HG02798 (cell line): Measurements from ENCODE around the gene ANKRD44.
"Not testable (repeated sequence)": the region's sequence is repeated elsewhere in the genome, so short reads cannot be mapped to it uniquely, and the experiment has no call there.

ENCODE experiments used
- ATAC-seq: cut with Tn5 transposase; IDR thresholded peaks from one replicate; pipeline ENCODE4 v1.9.1; 2021; ENCODE audit warnings: mild to moderate bottlenecking; ENCODE audit not compliant: unreplicated experiment, poor library complexity

Gene ANKRD44

DNA sequence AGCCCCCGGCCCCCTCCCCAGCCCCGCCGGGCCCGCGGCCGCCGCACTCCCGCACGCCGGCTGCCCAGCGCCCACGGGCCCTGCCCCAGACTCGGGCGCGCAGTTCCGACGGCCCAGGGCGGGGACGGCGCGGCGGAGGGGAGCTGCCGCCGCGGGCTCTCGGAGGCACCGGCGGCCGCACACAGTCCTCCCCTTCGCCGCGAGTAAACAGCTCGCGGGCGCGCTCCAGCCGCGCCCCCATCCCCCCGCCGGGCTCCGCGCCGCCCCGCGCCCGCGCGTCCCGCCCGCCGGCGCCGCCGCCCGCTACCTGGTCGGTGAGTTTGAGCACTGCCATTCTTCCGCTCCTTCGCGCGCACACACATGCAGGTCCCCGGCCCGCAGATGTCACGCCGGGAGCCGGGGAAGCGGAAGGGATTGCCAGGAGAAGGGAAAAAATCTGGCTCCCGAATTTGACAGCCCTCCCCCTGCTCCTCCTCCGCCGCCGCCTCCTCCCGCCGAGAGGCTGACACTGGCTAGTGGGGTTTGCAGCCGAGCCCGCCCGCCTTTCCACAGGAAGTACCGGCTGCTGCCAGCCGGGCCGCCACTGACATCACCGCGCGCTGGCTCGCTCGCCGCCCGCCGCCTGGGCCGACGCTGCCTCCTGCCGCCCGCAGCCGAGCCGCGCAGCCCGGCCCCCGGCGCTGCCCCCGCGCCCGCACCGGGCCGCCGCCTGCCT is at the start of gene ANKRD44:
TSS of gene ANKRD44 (minus strand) at position 510 of the 715 bp plus-strand sequence. CDS start at position 334, 176 bp downstream.
- ATAC-seq = peak; percentile 81

- no peak for ATAC-seq
Observed at GRCh38 chr2:197359859-197360258, 49.3 kb upstream of the ANKRD44 start.

DNA sequence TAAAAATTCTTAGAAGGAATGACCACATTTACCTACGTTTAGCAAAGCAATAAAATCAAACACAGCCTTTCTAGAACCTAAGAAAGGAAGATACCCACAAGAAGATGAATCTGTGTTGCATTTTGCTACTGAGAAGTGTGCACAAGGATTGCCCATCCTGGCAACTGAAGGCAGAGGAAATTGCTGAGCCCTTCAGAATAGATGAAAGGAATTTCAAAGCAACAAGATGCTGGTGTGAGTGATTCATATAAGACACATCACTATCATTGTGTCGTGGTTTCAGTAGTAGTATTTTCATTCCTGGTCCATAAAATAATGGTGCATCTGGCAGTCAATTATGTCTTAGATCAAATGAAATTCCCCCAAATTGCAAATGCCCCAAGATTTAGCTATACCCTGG is 48.4 kb upstream of the ANKRD44 start:
- ATAC-seq = no peak

GRCh38 chr2:197357986-197358385 is 47.4 kb upstream of the ANKRD44 start:
- ATAC-seq = no peak

- no peak for ATAC-seq
Observed at GRCh38 chr2:197356136-197356535, 45.6 kb upstream of the ANKRD44 start.

GRCh38 chr2:197354169-197354558 is 43.6 kb upstream of the ANKRD44 start:
- ATAC-seq = no peak

DNA sequence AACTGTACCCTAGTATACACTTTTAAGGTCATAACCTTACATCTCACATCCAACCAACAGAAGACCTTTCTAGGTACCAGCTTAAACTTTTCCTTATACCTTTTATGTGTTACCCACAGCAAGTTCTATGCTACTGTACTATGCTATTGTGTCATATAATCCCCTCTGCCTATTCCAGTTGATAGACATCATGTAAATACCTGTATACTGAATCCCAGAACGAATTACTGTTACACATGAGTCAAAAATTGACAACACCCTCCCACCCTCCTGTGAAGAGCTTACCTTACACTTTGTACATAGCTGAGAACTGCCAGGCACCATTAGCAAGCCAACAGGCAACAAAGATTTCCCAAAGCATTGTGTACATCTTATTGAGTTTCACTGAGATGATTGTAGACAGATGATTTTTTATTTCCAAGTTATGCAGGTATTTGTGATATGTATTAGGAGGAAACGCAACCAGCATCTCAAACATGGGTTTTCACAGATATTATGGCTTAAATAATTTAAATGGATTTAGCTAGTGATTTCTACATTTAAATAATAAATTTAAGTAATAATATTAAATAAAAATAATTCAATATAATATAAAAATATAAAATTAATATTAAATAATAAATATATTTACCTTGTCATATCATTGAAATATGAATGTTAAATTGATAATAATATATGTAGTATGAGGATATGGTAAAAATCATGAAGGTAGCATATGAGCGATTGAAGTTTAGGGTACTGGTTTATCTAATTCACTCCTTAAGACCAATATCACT is 43.0 kb upstream of the ANKRD44 start:
- ATAC-seq = no peak

DNA sequence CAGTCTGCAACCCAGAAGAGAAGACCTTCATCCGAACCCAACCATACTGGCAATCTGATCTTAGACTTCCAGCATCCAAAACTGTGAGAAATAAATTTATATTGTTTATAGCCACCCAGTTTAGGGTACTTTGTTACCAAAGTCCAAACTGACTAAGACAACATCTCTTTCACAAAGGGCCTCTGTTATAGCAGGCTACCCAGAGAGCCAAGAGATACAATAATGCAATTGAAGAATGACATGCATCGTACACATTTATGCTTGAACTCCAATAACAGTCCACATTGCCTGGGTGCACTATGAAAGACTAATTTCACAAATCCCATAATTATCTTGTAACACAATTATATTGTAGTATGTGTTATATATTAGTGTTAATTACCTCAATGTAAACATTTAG is 39.1 kb upstream of the ANKRD44 start:
- no peak for ATAC-seq

GRCh38 chr2:197348721-197349360 is 38.3 kb upstream of the ANKRD44 start:
- ATAC-seq = no peak

DNA sequence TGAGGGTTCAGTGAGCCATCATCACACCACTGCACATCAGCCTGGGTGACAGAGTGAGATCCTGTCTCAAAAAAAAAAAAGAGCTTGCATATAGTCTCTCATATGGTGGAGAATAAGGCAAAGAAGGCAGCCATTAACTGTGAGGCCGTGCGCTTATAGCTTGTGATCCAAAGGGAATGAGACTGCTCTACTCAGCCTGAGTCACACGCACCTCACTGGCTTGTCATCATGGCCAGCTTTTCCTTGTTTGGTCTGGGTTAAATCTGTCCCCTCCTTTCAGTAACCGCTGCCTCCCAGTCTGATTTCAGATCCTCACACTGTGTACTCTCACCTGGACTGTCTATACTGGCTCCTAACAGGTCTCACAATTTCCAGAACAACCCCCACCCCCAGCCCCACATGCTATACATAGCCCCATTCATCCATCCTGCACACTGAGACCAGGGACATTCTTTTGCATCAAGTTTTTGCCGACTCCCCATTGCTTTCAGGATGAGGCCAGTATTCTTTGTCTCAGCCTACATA is 35.3 kb upstream of the ANKRD44 start:
- no peak for ATAC-seq

DNA sequence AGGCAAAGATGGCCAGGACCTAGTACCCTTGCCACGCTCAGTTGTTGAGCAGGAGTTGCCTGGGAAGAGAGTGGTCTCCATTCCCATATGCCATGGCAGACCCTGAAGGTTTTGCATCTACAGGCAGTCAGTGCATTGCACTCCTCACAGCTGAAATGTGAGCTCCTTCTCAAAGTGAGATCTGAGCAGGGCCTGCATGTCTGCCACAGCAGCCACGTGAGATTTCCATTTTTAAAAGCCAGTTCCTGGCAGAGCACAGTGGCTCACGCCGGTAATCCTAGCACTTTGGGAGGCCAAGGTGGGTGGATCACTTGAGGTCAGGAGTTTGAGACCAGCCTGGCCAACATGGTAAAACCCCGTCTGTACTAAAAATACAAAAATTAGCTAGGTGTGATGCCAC is 33.4 kb upstream of the ANKRD44 start:
- not testable (repeated sequence) for ATAC-seq

DNA sequence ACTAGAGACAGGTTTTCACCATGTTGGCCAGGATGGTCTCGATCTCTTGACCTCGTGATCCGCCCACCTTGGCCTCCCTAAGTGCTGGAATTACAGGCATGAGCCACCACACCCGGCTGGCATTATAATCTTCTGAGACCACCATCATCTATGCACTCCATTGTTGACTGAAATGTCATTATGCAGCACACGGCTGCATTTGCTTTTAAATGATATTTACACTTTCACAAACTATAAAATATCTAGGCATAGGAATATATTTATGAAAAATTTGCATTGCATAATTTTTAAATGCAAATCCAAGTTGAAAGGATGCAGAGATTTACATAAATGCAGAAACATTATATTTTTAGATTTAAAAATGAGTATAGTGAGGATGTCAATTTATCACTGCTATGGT is 30.0 kb upstream of the ANKRD44 start:
- no peak for ATAC-seq

GRCh38 chr2:197339496-197340220 is 29.1 kb upstream of the ANKRD44 start:
- no peak for ATAC-seq

GRCh38 chr2:197339016-197339415 is 28.4 kb upstream of the ANKRD44 start:
- no peak for ATAC-seq

DNA sequence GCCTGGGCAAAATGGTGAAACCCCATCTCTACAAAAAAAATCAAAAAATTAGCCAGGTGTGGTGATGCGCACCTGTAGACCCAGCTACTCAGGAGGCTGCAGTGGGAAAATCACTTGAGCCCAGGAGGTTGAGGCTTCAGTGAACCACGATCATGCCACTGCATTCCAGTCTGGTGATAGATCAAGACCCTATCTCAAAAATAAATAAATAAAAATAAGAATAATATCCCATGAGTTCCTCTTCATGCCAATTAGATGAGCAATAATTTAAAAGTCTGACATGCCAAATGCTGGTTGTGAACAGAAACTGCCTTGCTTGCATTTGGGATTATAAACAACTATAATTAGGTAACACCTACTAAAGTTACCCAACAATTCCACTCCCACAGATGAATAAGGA is 22.1 kb upstream of the ANKRD44 start:
- ATAC-seq = no peak

DNA sequence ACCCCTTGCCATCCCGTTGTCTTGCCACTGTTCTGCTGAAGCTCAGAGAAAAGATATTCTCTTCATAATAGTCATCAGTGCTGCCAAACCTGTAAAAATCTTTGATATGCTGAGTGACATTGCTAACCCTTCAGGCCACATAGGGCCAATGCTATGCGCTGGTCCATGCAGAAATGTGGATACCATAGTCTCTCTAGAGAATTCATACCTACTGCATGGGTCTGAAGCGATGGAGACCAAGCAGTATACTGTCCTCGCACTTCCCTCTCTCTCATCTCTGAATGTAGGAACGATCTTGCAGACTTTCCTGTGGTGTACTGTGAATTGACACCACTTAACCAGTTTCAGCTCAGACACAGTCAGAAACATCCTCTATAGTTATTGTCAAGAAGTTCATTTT is 17.9 kb upstream of the ANKRD44 start:
- no peak for ATAC-seq

DNA sequence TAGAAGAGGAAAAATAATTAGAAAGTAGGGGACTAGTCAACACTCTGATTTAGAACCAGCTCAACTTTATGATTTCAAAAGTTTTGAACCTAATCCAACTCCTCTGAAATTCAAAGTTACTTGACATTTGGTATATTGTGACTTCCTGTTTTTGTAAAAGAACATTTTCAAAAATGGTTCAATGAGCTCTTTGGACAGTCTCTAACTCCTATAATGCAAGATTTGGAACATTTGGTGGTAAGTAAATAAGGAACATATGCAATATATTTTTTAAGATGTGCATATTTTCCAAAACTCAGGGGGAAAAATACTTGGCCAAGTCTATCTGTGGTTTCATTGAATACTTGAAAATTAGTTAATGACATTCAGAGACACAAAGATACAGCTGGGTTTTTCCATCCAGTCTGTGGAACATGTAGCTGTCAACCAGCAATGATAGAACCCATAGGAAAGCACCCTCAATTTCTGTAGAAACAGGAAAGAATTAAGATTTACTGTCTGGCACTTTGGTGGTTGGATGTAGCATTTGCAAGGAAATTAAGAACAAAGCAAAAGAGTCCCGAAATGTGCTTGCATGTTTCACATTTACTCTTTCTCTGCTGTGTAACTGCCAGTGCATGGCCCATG is 17.0 kb upstream of the ANKRD44 start:
- ATAC-seq = no peak

- ATAC-seq = no peak
Observed at GRCh38 chr2:197327073-197327471, 16.5 kb upstream of the ANKRD44 start.

GRCh38 chr2:197324801-197325200 is 14.2 kb upstream of the ANKRD44 start:
- ATAC-seq = peak; percentile 84
